SU-DHL-6 (cell line): ENCODE data around the gene WWC1.

Experiments
- EZH2phosphoT487 ChIP-seq: fragments of 200-600 bp; sonication (generic), shearing (Covaris generic); conservative IDR thresholded peaks from 2 replicates; pipeline ENCODE4 v1.6.1; 2018; ENCODE audit warnings: mild to moderate bottlenecking, antibody characterized with exemption, low read length, moderate library complexity, mixed read lengths
- TF ChIP-seq, protein P1 (sequence below): fragments of 200-600 bp; sonication (generic); IDR thresholded peaks from one replicate; pipeline ENCODE4 v1.5.1; 2017; ENCODE audit warnings: antibody characterized with exemption, mild to moderate bottlenecking, low read length, moderate library complexity; ENCODE audit not compliant: insufficient read depth, poor library complexity, severe bottlenecking

DNA sequence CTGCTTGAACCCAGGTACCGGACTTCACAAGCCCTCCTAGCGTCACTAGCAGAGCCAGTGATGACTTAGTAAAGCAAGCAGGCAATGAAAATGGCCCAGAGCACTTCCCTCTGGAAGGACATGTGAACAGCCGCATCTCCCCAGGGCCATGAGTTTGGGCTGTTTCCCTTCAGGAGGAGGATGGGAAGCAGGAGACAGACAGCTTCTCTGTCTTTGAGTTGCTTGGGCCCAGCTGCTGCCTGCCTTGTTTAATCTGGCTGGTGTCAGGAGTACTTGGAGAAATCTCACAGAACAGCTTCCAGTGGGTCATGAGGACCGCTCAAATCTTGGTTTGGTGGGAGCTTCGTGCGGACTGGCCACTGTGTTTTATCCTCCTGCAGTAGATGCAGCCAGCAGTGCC lies 25.4 kb upstream of the WWC1 start:
- TF ChIP-seq, protein P1, sequence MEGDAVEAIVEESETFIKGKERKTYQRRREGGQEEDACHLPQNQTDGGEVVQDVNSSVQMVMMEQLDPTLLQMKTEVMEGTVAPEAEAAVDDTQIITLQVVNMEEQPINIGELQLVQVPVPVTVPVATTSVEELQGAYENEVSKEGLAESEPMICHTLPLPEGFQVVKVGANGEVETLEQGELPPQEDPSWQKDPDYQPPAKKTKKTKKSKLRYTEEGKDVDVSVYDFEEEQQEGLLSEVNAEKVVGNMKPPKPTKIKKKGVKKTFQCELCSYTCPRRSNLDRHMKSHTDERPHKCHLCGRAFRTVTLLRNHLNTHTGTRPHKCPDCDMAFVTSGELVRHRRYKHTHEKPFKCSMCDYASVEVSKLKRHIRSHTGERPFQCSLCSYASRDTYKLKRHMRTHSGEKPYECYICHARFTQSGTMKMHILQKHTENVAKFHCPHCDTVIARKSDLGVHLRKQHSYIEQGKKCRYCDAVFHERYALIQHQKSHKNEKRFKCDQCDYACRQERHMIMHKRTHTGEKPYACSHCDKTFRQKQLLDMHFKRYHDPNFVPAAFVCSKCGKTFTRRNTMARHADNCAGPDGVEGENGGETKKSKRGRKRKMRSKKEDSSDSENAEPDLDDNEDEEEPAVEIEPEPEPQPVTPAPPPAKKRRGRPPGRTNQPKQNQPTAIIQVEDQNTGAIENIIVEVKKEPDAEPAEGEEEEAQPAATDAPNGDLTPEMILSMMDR: no peak
- no peak for TF ChIP-seq EZH2phosphoT487
